ENCODE measurements around the gene PDPR.
"Not testable (repeated sequence)": the region's sequence is repeated elsewhere in the genome, so short reads cannot be mapped to it uniquely, and the experiment has no call there.

The PDPR gene

GRCh38 chr16:70151391-70151790, 37.3 kb downstream of the PDPR start:
- Mint-ChIP-seq H3K4me1 (no peaks in the 10 kb centered on the region), H3K27ac (no peak overlapping the region), H3K4me3 (no peak overlapping the region), H3K36me3 (ENCODE audit: low read depth) (peaks cover 56% of the 10 kb centered on the region), H3K27me3 (ENCODE audit: low read depth) (peaks cover 4% of the 10 kb centered on the region), H3K9me3 (no peaks in the 10 kb centered on the region)
- TF ChIP-seq, protein P1, sequence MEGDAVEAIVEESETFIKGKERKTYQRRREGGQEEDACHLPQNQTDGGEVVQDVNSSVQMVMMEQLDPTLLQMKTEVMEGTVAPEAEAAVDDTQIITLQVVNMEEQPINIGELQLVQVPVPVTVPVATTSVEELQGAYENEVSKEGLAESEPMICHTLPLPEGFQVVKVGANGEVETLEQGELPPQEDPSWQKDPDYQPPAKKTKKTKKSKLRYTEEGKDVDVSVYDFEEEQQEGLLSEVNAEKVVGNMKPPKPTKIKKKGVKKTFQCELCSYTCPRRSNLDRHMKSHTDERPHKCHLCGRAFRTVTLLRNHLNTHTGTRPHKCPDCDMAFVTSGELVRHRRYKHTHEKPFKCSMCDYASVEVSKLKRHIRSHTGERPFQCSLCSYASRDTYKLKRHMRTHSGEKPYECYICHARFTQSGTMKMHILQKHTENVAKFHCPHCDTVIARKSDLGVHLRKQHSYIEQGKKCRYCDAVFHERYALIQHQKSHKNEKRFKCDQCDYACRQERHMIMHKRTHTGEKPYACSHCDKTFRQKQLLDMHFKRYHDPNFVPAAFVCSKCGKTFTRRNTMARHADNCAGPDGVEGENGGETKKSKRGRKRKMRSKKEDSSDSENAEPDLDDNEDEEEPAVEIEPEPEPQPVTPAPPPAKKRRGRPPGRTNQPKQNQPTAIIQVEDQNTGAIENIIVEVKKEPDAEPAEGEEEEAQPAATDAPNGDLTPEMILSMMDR (IDR thresholded peaks at IDR 0.05; ENCODE audit: unreplicated experiment in 3 of 3): no peak

GRCh38 chr16:70151941-70152509, 37.9 kb downstream of the PDPR start:
- no peaks in the 10 kb centered on the region for H3K4me1 Mint-ChIP-seq
- H3K4me3 Mint-ChIP-seq: no peak overlapping the region
- TF ChIP-seq, protein P1 (IDR thresholded peaks at IDR 0.05; ENCODE audit: unreplicated experiment in 3 of 3): no peak
- no peaks in the 10 kb centered on the region for H3K9me3 Mint-ChIP-seq
- peaks cover 4% of the 10 kb centered on the region for H3K27me3 Mint-ChIP-seq (ENCODE audit: low read depth)
- peaks cover 56% of the 10 kb centered on the region for H3K36me3 Mint-ChIP-seq (ENCODE audit: low read depth)
- no peak overlapping the region for H3K27ac Mint-ChIP-seq

- Mint-ChIP-seq H3K36me3 (ENCODE audit: low read depth) (peaks cover 56% of the 10 kb centered on the region), H3K27ac (no peak overlapping the region), H3K4me3 (no peak overlapping the region), H3K9me3 (no peaks in the 10 kb centered on the region), H3K27me3 (ENCODE audit: low read depth) (peaks cover 4% of the 10 kb centered on the region), H3K4me1 (no peaks in the 10 kb centered on the region)
- TF ChIP-seq, protein P1 (IDR thresholded peaks at IDR 0.05; ENCODE audit: unreplicated experiment in 3 of 3): no peak
Measured at GRCh38 chr16:70152578-70153302, 38.6 kb downstream of the PDPR start.

DNA sequence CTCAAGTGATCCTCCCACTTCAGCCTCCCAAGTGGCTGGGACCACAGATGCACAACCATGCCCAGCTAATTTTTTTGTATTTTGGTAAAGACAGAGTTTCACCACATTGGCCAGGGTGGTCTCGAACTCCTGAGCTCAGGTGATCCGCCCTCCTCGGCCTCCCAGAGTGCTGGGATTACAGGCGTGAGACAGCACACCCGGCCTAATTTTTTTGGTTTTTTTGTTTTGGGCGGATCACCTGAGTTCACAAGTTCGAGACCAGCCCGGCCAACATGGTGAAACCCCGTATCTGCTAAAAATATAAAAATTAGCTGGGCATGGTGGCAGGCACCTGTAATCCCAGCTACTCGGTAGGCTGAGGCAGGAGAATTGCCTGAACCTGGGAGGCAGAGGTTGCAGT, 40.6 kb downstream of the PDPR start:
- not testable (repeated sequence) for H3K4me1 Mint-ChIP-seq; H3K27me3 Mint-ChIP-seq (ENCODE audit: low read depth); H3K27ac Mint-ChIP-seq; H3K4me3 Mint-ChIP-seq; H3K9me3 Mint-ChIP-seq
- peaks cover 43% of the 10 kb centered on the region for H3K36me3 Mint-ChIP-seq (ENCODE audit: low read depth)

DNA sequence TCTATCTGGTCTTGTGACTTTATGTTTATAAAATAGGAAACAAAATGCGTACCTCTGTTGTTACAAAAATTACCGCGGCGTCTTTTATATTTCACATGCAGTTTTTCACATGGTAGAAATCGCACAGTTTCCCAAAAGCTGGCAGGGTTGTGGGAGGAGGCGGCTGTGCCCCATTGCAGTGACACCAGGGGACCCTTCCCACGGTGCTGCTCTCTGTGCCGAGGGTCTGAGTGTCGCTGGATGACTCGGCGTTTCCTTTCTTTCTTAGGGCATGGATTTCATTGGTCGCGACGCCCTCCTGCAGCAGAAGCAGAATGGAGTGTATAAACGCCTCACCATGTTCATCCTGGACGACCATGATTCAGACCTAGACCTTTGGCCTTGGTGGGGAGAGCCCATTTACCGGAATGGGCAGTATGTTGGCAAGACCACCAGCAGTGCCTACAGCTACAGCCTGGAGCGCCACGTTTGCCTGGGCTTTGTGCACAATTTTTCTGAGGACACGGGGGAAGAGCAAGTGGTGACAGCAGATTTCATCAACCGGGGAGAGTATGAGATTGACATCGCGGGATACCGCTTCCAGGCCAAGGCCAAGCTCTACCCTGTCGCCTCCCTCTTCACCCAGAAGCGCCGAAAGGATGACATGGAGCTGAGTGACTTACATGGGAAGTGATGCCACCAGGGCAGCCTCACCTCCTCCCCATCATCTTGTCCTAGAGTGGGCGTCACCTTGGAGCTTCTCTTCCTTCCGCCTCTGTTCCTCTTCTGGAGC, 42.3 kb downstream of the PDPR start:
- Mint-ChIP-seq H3K27me3 (ENCODE audit: low read depth) (no peaks in the 10 kb centered on the region), H3K4me1 (no peaks in the 10 kb centered on the region), H3K27ac (no peak overlapping the region), H3K4me3 (no peak overlapping the region), H3K9me3 (no peaks in the 10 kb centered on the region), H3K36me3 (ENCODE audit: low read depth) (peaks cover 31% of the 10 kb centered on the region)
- TF ChIP-seq, protein P1 (IDR thresholded peaks at IDR 0.05; ENCODE audit: unreplicated experiment in 3 of 3): no peak

- H3K27me3 Mint-ChIP-seq (ENCODE audit: low read depth): no peaks in the 10 kb centered on the region
- peaks cover 29% of the 10 kb centered on the region for H3K36me3 Mint-ChIP-seq (ENCODE audit: low read depth)
- H3K4me3 Mint-ChIP-seq: no peak overlapping the region
- no peaks in the 10 kb centered on the region for H3K9me3 Mint-ChIP-seq
- H3K27ac Mint-ChIP-seq: no peak overlapping the region
- no peaks in the 10 kb centered on the region for H3K4me1 Mint-ChIP-seq
- TF ChIP-seq, protein P1 (IDR thresholded peaks at IDR 0.05; ENCODE audit: unreplicated experiment in 3 of 3): no peak
Measured at GRCh38 chr16:70157105-70157476, 43.0 kb downstream of the PDPR start.

Measured in nephron (organoid).